Sigmoid colon (tissue), 7 donors: ENCODE data around the gene OIT3. TPM values are rescaled to one million over a fixed set of nuclear protein-coding genes. Genes with fewer than 3 reads are reported as not detected.

Experiments used
- DNase-seq: peaks from one replicate; pipeline ENCODE4 v3.0.0-alpha.2; 2019
- H3K27ac ChIP-seq, 4 donors: fragments of 200-600 bp; sonication (generic); one replicate each; pipeline ENCODE4 v1.5.1; 2016 to 2019; ENCODE audit warnings: mild to moderate bottlenecking in 1 of 4
- H3K27me3 ChIP-seq, 3 donors: fragments of 200-600 bp; sonication (generic); one replicate each; pipeline ENCODE4 v1.5.1; 2019; ENCODE audit warnings: mild to moderate bottlenecking in 1 of 3
- H3K36me3 ChIP-seq, 4 donors: fragments of 200-600 bp; sonication (generic); one replicate each; pipeline ENCODE4 v1.5.1; 2016 to 2019
- H3K4me1 ChIP-seq, 4 donors: fragments of 200-600 bp; sonication (generic); one replicate each; pipeline ENCODE4 v1.5.1; 2017 to 2019
- H3K4me3 ChIP-seq, 4 donors: fragments of 200-600 bp; sonication (generic); one replicate each; pipeline ENCODE4 v1.5.1; 2017 to 2019; ENCODE audit warnings: mild to moderate bottlenecking in 2 of 4, moderate library complexity in 1 of 4
- H3K9me3 ChIP-seq, 4 donors: fragments of 200-600 bp in 3 of 4; sonication (generic) in 3 of 4; one replicate each; pipeline versions ENCODE4 v1.5.1 to v1.6.1; 2013 to 2019
- CTCF ChIP-seq, 4 experiments: fragments of 450-650 bp in 3 of 4; fragments of 200-600 bp in 1 of 4; IDR thresholded peaks; one replicate each; pipeline ENCODE4 v1.5.1; 2016 to 2019; ENCODE audit warnings: antibody characterized with exemption in 4 of 4, mild to moderate bottlenecking in 3 of 4, moderate library complexity in 2 of 4
- EP300 ChIP-seq, 4 donors: sonication (generic); formaldehyde crosslinking; IDR thresholded peaks; one replicate each; pipeline ENCODE4 v1.6.1; 2017; ENCODE audit warnings: antibody characterized with exemption in 4 of 4
- POLR2A ChIP-seq, 2 donors: fragments of 450-650 bp; IDR thresholded peaks; one replicate each; pipeline ENCODE4 v1.6.1; 2016; ENCODE audit warnings: antibody characterized with exemption in 2 of 2, mild to moderate bottlenecking in 2 of 2, moderate library complexity in 2 of 2
- POLR2AphosphoS5 ChIP-seq, 4 donors: sonication (generic); formaldehyde crosslinking; IDR thresholded peaks; one replicate each; pipeline ENCODE4 v1.6.1; 2017; ENCODE audit warnings: antibody characterized with exemption in 4 of 4
- WGBS, 2 donors: extraction: QIAGEN DNeasy Blood & Tissue Kit; methylation state at CpG; one replicate each; pipeline ENCODE4 v1.1.7; 2013; 5-methylcytosine and 5-hydroxymethylcytosine counted together
- intact Hi-C: fragments of 100-400 bp; cut with DNase I; formaldehyde crosslinking; loops from one replicate; pipeline ENCODE4 v1.15.1; 2023
- polyA plus RNA-seq, 3 donors: library from polyadenylated mRNA; stranded (reverse); fragments of 200-250 nt; gene quantifications; one replicate each; pipeline ENCODE4 v1.2.3, GENCODE V29; 2013
- total RNA-seq, 4 donors: library from RNA; depleted of rRNA; stranded (reverse); fragments of >200 nt; gene quantifications; one replicate each; pipeline ENCODE4 v1.1.0, GENCODE V29; 2016
- donor health status: healthy with polysubstance abuse.
- donor health status: Bipolar disorder and iron deficiency.
- donor health status: healthy.

OIT3 gene
- total and polyA plus RNA-seq, 7 donors = 0.04 TPM; not detected in 6

DNA sequence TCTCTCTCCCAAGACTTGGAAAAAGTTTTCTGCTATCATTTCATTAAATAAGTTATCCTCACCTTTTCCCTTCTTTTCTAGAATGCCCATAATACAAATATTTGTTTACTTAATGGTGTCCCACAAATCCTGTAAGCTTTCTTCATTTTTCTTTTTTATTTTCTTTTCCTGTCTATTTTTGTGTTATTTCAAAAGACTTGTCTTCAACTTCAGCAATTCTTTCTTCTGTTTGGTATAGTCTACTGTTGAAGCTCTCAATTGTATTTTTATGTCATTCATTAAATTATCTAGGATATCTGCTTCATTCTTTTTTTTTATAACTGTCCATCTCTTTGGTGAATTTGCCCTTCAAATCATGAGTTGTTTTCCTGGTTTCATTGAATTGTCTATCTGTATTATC is 86.2 kb downstream of the OIT3 start:
- Histone ChIP-seq H3K27me3 (no peaks in the 10 kb centered on the region), H3K9me3 (peaks cover 0 to 12% (median 5%) of the 10 kb centered on the region in 4 donors), H3K27ac (no peak overlapping the region), H3K4me1 (no peaks in the 10 kb centered on the region), H3K4me3 (no peak overlapping the region), H3K36me3 (no peaks in the 10 kb centered on the region)
- intact Hi-C loops = no loop called here
- DNase-seq = no peak
- TF ChIP-seq POLR2A (IDR thresholded peaks at IDR 0.05) (no peak), CTCF (IDR thresholded peaks at IDR 0.05) (no peak), EP300 (IDR thresholded peaks at IDR 0.05) (no peak), POLR2AphosphoS5 (IDR thresholded peaks at IDR 0.05) (no peak)

DNA sequence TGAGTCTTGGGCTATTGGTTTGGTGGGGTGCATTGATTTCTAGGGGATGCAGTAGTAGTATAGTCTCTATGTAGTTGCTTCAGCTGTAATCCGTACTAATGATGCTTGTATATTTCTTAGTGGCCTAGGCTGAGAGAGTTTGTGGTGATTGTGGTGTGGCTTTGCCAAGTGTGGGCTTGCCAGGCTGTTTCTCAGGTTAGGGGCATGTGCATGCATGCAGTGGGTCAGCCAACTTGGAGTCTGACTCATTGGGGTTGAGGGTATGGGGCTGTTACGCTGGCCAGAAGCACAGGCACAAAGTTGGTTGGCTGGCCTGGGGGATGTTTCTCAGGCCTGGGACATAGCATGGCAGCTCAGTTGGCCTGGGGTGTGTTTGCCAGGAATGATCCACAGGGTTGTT is 86.8 kb downstream of the OIT3 start:
- WGBS, 2 donors = 97 to 100% methylated on average over 2 of the region's 2 CpGs
- Histone ChIP-seq H3K27me3 (no peaks in the 10 kb centered on the region), H3K9me3 (peaks cover 0 to 12% (median 5%) of the 10 kb centered on the region in 4 donors)

DNA sequence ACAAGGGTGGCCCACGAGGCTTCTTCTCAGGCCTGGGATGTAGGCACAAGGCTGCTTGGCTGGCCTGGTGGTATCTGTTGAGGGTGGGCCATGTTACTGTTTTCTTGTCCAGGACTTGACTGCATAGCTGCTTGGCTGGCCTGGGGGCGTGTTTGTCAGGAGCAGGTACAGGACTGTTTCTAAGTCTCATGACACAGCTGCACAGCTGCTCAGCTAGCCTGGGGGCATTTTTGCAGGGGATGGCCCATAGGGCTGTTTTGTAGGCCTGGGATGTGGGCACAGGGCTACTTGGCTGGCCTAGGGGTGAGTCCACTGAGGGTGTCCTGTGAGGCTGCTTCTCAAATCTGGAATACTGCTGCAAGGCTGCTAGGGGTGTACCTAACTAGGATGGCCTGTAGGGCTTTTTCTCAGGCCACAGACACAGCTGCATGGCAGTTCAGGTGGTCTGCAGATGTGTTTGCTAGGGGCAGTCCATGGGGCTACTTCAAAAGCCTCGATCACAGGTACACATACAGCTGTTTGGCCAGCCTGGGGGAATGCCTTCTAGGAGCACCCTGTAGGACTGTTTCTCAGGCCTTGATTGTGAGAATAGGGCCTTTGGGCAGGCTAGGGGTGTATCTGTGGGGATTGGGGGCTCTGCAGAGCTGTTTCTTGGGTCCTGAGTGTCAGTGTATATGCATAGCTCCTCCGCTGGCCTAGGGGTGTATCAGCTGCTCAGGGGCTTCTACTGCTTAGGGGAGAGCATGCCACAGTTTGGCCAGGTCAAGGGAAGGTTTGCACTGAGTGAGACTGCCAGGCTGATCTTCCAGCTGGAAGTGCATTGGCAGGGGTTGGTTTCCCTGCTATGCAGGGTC is 87.7 kb downstream of the OIT3 start:
- peaks cover 0 to 12% (median 3%) of the 10 kb centered on the region in 4 donors for H3K9me3 ChIP-seq
- intact Hi-C loops = no loop called here
- no peak for DNase-seq
- H3K36me3 ChIP-seq = no peaks in the 10 kb centered on the region
- H3K4me1 ChIP-seq = no peaks in the 10 kb centered on the region
- no peak overlapping the region for H3K27ac ChIP-seq
- no peaks in the 10 kb centered on the region for H3K27me3 ChIP-seq
- no peak overlapping the region for H3K4me3 ChIP-seq
- TF ChIP-seq POLR2A (IDR thresholded peaks at IDR 0.05) (no peak), CTCF (IDR thresholded peaks at IDR 0.05) (no peak)
- 84 to 91% methylated on average over 4 of the region's 4 CpGs for WGBS, 2 donors

More for the DNA sequence above, 86.8 kb downstream of the OIT3 start:
- no peak for DNase-seq
- Histone ChIP-seq H3K4me3 (no peak overlapping the region), H3K27ac (no peak overlapping the region), H3K36me3 (no peaks in the 10 kb centered on the region), H3K4me1 (no peaks in the 10 kb centered on the region)
- TF ChIP-seq POLR2A (IDR thresholded peaks at IDR 0.05) (no peak), CTCF (IDR thresholded peaks at IDR 0.05) (no peak), POLR2AphosphoS5 (IDR thresholded peaks at IDR 0.05) (no peak), EP300 (IDR thresholded peaks at IDR 0.05) (no peak)
- intact Hi-C loops = no loop called here

DNA sequence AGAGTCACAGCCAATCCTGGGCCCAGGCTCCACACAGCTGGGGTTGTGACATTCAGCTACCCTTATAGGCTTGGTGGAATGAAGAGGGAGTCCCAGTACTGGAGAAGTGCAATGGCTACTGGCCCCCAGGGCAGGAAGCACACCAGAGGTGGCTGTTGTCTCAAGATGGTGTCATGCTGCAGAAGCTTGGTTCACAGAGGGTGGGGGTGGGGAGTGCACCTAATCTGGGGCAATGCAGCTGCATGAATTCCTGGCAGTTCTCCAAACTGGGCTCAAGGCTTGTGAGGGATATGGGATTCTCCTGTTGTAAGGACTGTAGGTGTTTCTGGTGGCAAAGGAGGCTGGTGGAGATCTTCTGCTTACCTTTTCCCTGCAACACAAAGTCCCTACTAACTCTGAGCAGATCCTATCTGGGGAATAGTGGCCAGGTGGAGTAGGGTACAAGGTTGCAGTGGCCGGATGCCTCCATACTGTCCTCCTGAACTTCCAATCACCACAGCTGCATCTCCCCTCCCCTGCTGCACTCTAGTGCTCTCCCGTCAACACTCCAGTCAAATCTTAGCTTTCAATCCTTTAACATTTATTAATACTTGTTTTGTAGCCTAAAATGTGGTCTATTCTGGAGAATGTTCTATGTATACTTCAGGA is 88.5 kb downstream of the OIT3 start:
- Histone ChIP-seq H3K4me1 (no peaks in the 10 kb centered on the region), H3K9me3 (peaks cover 0 to 8% (median 3%) of the 10 kb centered on the region in 4 donors)
- DNase-seq = no peak

More for the DNA sequence above, 88.5 kb downstream of the OIT3 start:
- Histone ChIP-seq H3K27ac (no peak overlapping the region), H3K4me3 (no peak overlapping the region), H3K36me3 (no peaks in the 10 kb centered on the region), H3K27me3 (no peaks in the 10 kb centered on the region)
- 95 to 99% methylated on average over 2 of the region's 2 CpGs for WGBS, 2 donors
- intact Hi-C loops = no loop called here
- TF ChIP-seq EP300 (IDR thresholded peaks at IDR 0.05) (no peak), POLR2AphosphoS5 (IDR thresholded peaks at IDR 0.05) (no peak), POLR2A (IDR thresholded peaks at IDR 0.05) (no peak), CTCF (IDR thresholded peaks at IDR 0.05) (no peak)

Other genes starting within 250 kb of the OIT3 start
- 10 to 100 TPM; 14.7 to 19.4 (median 18.2) TPM for gene MCU, start 201.6 kb upstream of the OIT3 start, total RNA-seq
- gene MCU, start 201.6 kb upstream of the OIT3 start, polyA plus RNA-seq = 10 to 100 TPM; 57.7 to 75.6 (median 70.9) TPM
- not detected for gene PLA2G12B, start 61.1 kb downstream of the OIT3 start, total RNA-seq
- gene PLA2G12B, start 61.1 kb downstream of the OIT3 start, polyA plus RNA-seq = 1 to 10 TPM; 3.2 to 7.2 (median 6.7) TPM
- 10 to 100 TPM; 15.2 to 25.0 (median 20.0) TPM for gene P4HA1, start 203.1 kb downstream of the OIT3 start, total RNA-seq
- gene P4HA1, start 203.1 kb downstream of the OIT3 start, polyA plus RNA-seq = 10 to 100 TPM in 2 of 3 donors, 1 to 10 TPM in 1; 4.2 to 15.1 (median 11.1) TPM
- gene NUDT13, start 216.7 kb downstream of the OIT3 start, total RNA-seq = 1 to 10 TPM; 2.1 to 5.4 (median 2.9) TPM
- gene NUDT13, start 216.7 kb downstream of the OIT3 start, polyA plus RNA-seq = 1 to 10 TPM; 1.8 to 2.4 (median 1.9) TPM